Osteocyte (in vitro differentiated cells): ENCODE data around the gene TNS4. TPM values are rescaled to one million over a fixed set of nuclear protein-coding genes. Genes with fewer than 3 reads are reported as not detected.

Experiments used
- DNase-seq: peaks from one replicate; pipeline ENCODE4 v3.0.0; 2021; ENCODE audit warnings: mixed read lengths; ENCODE audit not compliant: unreplicated experiment; ENCODE audit errors: extremely low spot score
- H3K27ac Mint-ChIP-seq: one replicate; pipeline ENCODE4 v1.8.0; 2021; ENCODE audit warnings: mild to moderate bottlenecking, mixed read lengths; ENCODE audit not compliant: unreplicated experiment
- H3K27me3 Mint-ChIP-seq: one replicate; pipeline ENCODE4 v1.8.0; 2021; ENCODE audit warnings: mixed read lengths; ENCODE audit not compliant: unreplicated experiment
- H3K36me3 Mint-ChIP-seq: one replicate; pipeline ENCODE4 v1.8.0; 2021; ENCODE audit warnings: mixed read lengths; ENCODE audit not compliant: unreplicated experiment
- H3K4me1 Mint-ChIP-seq: one replicate; pipeline ENCODE4 v1.8.0; 2021; ENCODE audit warnings: mixed read lengths; ENCODE audit not compliant: unreplicated experiment
- H3K4me3 Mint-ChIP-seq: one replicate; pipeline ENCODE4 v1.8.0; 2021; ENCODE audit warnings: mild to moderate bottlenecking, moderate library complexity, mixed read lengths; ENCODE audit not compliant: unreplicated experiment
- H3K9me3 Mint-ChIP-seq: one replicate; pipeline ENCODE4 v1.8.0; 2021; ENCODE audit warnings: mixed read lengths; ENCODE audit not compliant: unreplicated experiment
- total RNA-seq: library from RNA; stranded (reverse); gene quantifications from 2 replicates; pipeline ENCODE4 v1.2.1, GENCODE V29; 2021
- TF ChIP-seq, protein P1 (sequence below): fragments of 200-600 bp; sonication (generic); IDR thresholded peaks from 2 replicates; pipeline ENCODE4 v1.5.0; 2021; ENCODE audit warnings: antibody characterized with exemption, mild to moderate bottlenecking, moderate library complexity

TNS4 gene
- total RNA-seq, 1 donor from 2014 or later: 0.73 TPM

DNA sequence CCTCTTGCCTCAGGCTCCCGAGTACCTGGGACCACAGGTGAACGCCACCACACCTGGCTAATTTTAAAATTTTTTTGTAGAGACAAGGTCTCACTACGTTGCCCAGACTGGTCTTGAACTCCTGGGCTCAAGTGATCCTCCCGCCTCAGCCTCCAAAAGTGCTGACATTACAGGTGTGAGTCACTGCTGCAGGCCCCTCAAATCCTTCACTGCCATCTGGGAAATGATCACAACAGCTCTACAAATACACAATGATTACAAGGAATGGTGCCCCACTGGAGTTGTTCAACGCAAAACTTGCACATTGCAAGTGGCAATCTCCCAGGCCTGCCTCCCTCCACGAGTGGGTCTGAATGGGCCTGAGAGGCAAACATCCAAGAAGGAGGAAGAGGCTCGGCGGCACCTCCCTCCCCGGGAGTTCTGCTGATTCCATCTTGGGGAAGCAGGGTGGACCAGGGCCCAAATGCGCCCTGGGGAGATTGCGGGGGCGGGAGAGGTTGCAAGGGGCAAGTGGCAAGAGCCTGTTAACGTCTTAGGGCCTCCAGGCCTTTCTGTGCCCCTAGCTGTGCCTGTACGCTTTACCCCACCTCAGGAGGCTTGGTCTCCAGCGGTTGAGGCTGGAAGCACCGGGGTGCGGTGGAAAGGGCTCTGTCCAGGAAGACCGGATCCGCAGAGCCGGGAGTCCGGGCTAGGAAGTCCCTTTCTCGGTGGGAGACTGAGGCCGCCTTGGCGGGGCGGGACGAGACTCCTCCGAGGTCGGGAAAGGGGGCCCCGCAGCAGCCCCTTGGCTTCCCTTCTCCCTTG is 58.8 kb downstream of the TNS4 start:
- DNase-seq: no peak
- Mint-ChIP-seq H3K9me3 (no peaks in the 10 kb centered on the region), H3K4me3 (peak overlapping the region; percentile 74), H3K27ac (peak overlapping the region; percentile 74), H3K36me3 (peaks cover 25% of the 10 kb centered on the region), H3K4me1 (peaks cover 28% of the 10 kb centered on the region), H3K27me3 (no peaks in the 10 kb centered on the region)
- TF ChIP-seq, protein P1, sequence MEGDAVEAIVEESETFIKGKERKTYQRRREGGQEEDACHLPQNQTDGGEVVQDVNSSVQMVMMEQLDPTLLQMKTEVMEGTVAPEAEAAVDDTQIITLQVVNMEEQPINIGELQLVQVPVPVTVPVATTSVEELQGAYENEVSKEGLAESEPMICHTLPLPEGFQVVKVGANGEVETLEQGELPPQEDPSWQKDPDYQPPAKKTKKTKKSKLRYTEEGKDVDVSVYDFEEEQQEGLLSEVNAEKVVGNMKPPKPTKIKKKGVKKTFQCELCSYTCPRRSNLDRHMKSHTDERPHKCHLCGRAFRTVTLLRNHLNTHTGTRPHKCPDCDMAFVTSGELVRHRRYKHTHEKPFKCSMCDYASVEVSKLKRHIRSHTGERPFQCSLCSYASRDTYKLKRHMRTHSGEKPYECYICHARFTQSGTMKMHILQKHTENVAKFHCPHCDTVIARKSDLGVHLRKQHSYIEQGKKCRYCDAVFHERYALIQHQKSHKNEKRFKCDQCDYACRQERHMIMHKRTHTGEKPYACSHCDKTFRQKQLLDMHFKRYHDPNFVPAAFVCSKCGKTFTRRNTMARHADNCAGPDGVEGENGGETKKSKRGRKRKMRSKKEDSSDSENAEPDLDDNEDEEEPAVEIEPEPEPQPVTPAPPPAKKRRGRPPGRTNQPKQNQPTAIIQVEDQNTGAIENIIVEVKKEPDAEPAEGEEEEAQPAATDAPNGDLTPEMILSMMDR: no peak

DNA sequence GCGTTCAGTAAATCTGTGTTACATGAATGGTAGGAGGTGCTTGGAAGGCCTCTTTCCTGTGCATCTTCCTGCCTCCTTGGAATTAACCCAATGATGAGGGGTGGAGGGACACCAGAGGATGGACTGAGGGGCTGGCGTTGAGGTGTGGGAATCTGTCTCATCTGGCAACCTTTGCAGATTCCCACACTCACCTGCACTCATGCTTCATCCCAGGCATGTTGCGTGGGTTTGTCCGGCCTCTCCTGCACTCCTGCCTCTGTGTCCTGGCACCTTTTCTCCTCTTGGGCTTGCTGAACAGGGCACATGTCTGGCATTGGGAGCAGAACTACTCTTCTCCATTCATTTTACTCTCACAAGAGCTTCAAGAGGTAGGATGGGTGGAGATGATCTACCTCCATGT is 61.3 kb downstream of the TNS4 start:
- TF ChIP-seq, protein P1: no peak
- Mint-ChIP-seq H3K27me3 (no peaks in the 10 kb centered on the region), H3K9me3 (no peaks in the 10 kb centered on the region), H3K4me1 (peaks cover 18% of the 10 kb centered on the region), H3K4me3 (no peak overlapping the region), H3K36me3 (peaks cover 8% of the 10 kb centered on the region), H3K27ac (no peak overlapping the region)
- DNase-seq: no peak

DNA sequence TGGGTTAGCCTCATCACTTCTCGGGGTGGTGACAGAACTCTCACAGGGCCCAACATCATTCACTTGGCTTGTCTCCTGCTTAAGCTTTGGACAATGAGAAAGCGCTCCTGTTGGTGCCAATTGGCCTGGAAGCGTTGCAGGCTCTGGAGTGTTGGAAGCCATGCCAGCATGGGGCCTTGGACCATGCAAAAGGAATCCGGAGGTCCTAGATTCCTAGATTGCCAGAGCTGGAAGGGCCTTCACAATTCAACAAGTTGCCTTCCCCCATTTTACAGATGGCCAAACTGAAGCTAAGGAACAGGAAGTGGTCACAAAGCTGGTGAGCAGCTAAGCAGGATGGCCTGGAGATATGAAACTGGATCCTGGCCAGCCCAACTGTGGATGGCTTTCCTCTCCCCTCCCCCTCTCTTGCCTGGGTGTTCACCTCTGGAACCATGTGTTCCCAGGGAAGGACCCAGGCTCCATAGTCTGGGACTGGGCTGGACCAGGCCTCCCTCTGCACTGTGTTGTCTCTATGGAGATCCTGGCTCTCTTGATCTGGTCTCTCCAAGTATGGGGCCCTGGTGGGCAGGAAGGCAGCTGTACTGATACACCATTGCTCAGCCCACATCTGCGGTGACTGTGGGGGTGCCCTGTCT is 64.2 kb downstream of the TNS4 start:
- no peak overlapping the region for H3K27ac Mint-ChIP-seq
- no peaks in the 10 kb centered on the region for H3K9me3 Mint-ChIP-seq
- DNase-seq: no peak
- peaks cover 15% of the 10 kb centered on the region for H3K4me1 Mint-ChIP-seq
- H3K4me3 Mint-ChIP-seq: no peak overlapping the region
- TF ChIP-seq, protein P1: no peak
- no peaks in the 10 kb centered on the region for H3K27me3 Mint-ChIP-seq
- no peaks in the 10 kb centered on the region for H3K36me3 Mint-ChIP-seq

DNA sequence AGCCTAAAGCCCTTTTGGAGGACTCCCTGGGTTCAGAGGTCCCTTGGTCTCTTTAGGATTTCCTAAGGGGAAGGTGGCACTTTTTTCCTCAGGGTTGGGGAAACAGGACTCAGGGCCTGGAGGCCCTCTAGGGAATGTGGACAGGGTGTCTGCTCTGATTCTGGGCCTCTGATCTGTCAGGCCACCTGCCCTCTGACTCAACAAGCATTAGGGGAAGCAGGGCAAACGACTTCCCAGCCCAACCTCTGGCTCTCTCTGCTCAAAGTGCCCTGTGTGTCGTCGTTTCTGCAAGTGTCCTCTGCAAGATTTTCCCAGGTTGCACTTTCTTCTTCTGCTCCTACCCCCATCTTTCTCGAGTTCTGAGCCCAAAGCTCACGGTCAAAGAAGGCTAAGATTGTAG is 64.8 kb downstream of the TNS4 start:
- no peaks in the 10 kb centered on the region for H3K27me3 Mint-ChIP-seq
- H3K36me3 Mint-ChIP-seq: no peaks in the 10 kb centered on the region
- DNase-seq: no peak
- H3K9me3 Mint-ChIP-seq: no peaks in the 10 kb centered on the region
- peaks cover 13% of the 10 kb centered on the region for H3K4me1 Mint-ChIP-seq
- no peak overlapping the region for H3K4me3 Mint-ChIP-seq
- no peak overlapping the region for H3K27ac Mint-ChIP-seq
- TF ChIP-seq, protein P1: no peak
